Spleen (tissue), 11 donors: ENCODE results near the gene C1GALT1. TPM values are rescaled to one million over a fixed set of nuclear protein-coding genes. Genes with fewer than 3 reads are reported as not detected.

Experiments used
- DNase-seq: peaks from one replicate; pipeline ENCODE4 v3.0.0-alpha.2; 2020
- H3K27ac ChIP-seq, 8 donors: fragments of 200-600 bp; sonication (generic) in 7 of 8; 1 replicate in 4 of 8; 2 replicates in 4 of 8; pipeline versions ENCODE4 v1.5.0 to v1.8.0; 2016 to 2021; ENCODE audit warnings: inconsistent platforms in 4 of 8, mild to moderate bottlenecking in 4 of 8, moderate library complexity in 1 of 8
- H3K27me3 ChIP-seq, 7 donors: fragments of 200-600 bp; sonication (generic) in 6 of 7; replicated peaks in 1 of 7; 1 replicate in 4 of 7; 2 replicates in 3 of 7; pipeline versions ENCODE4 v1.5.0 to v1.8.0; 2016 to 2021; ENCODE audit warnings: inconsistent platforms in 3 of 7, mild to moderate bottlenecking in 1 of 7
- H3K36me3 ChIP-seq, 6 donors: fragments of 200-600 bp; sonication (generic) in 5 of 6; 1 replicate in 4 of 6; 2 replicates in 2 of 6; pipeline versions ENCODE4 v1.5.0 to v1.8.0; 2016 to 2021; ENCODE audit warnings: inconsistent platforms in 2 of 6
- H3K4me1 ChIP-seq, 6 donors: fragments of 200-600 bp; sonication (generic) in 5 of 6; 1 replicate in 3 of 6; 2 replicates in 3 of 6; pipeline versions ENCODE4 v1.5.0 to v1.8.0; 2016 to 2021; ENCODE audit warnings: inconsistent platforms in 3 of 6
- H3K4me3 ChIP-seq, 8 donors: fragments of 200-600 bp; sonication (generic) in 7 of 8; 1 replicate in 4 of 8; 2 replicates in 4 of 8; pipeline versions ENCODE4 v1.5.0 to v1.8.0; 2016 to 2021; ENCODE audit warnings: inconsistent platforms in 4 of 8, mild to moderate bottlenecking in 4 of 8, moderate library complexity in 2 of 8
- H3K9me3 ChIP-seq, 8 donors: fragments of 200-600 bp; sonication (generic) in 7 of 8; 1 replicate in 4 of 8; 2 replicates in 4 of 8; pipeline versions ENCODE4 v1.5.0 to v1.8.0; 2016 to 2021; ENCODE audit warnings: inconsistent platforms in 4 of 8
- CTCF ChIP-seq, 11 experiments: fragments of 200-600 bp in 7 of 11; fragments of 450-650 bp in 4 of 11; sonication (generic) in 4 of 11; IDR thresholded peaks in 8 of 11; conservative IDR thresholded peaks in 3 of 11; 1 replicate in 7 of 11; 2 replicates in 4 of 11; pipeline versions ENCODE4 v1.4.0 to v1.8.0; 2016 to 2021; ENCODE audit warnings: antibody characterized with exemption in 11 of 11, inconsistent platforms in 4 of 11, mild to moderate bottlenecking in 1 of 11
- POLR2A ChIP-seq, 3 donors: fragments of 450-650 bp; IDR thresholded peaks; one replicate each; pipeline ENCODE4 v1.5.1; 2017; ENCODE audit warnings: antibody characterized with exemption in 3 of 3, mild to moderate bottlenecking in 1 of 3
- POLR2AphosphoS5 ChIP-seq, 3 donors: sonication (generic); formaldehyde crosslinking; IDR thresholded peaks; one replicate each; pipeline ENCODE4 v1.5.1; 2017; ENCODE audit warnings: antibody characterized with exemption in 3 of 3
- WGBS, 5 donors: extraction: QIAGEN DNeasy Blood & Tissue Kit in 3 of 5; methylation state at CpG; one replicate each; pipeline versions ENCODE4 v1.1.5 to v1.1.7; 2013 to 2018; 5-methylcytosine and 5-hydroxymethylcytosine counted together
- intact Hi-C: fragments of 100-400 bp; cut with DNase I; formaldehyde crosslinking; loops from one replicate; pipeline ENCODE4 v1.15.0; 2023; ENCODE audit warnings: low total_unique reads
- polyA plus RNA-seq, 3 donors: library from polyadenylated mRNA; stranded (reverse); fragments of 200-250 nt; gene quantifications; one replicate each; pipeline ENCODE4 v1.2.1, GENCODE V29; 2013
- total RNA-seq, 7 donors: library from RNA; depleted of rRNA in 3 of 7; stranded (reverse); fragments of >200 nt in 3 of 7; fragmentation: NEBNext Ultra II Directional in 4 of 7; extraction: Animal tissue kit (Norgen Biotek cat#: 25700) in 4 of 7; gene quantifications; one replicate each; pipeline versions ENCODE4 v1.1.0 to v1.2.1, GENCODE V29; 2016 to 2021
- donor health status: healthy with polysubstance abuse.
- donor health status: DM: no; HTN: no; CAD: no; lungs with moderate emphysema.
- donor health status: DM: no; HTN: no; CAD: no.
- donor health status: Bipolar disorder and iron deficiency.
- donor health status: healthy.
- donor health status: DM: no; HTN: no; CAD: no.
- donor health status: DM: yes; HTN: yes; CAD: no.

C1GALT1 gene
- total and polyA plus RNA-seq, 10 donors, result 6.9 to 61.2 (median 40.0) TPM

- H3K27me3 ChIP-seq, result no peaks in the 10 kb centered on the region
- H3K4me1 ChIP-seq, result peaks cover 9 to 46% (median 14%) of the 10 kb centered on the region in 6 donors
- no peak overlapping the region for H3K4me3 ChIP-seq
- no peak for TF ChIP-seq POLR2A (IDR thresholded peaks at IDR 0.05)
- no peak for TF ChIP-seq CTCF (IDR thresholded peaks at IDR 0.05 in 8 of 11, conservative IDR thresholded peaks at IDR 0.05 in 3 of 11)
- no peak for TF ChIP-seq POLR2AphosphoS5 (IDR thresholded peaks at IDR 0.05)
- WGBS, 5 donors, result 89 to 94% (median 90%) methylated on average over 4 of the region's 4 CpGs
- peaks cover 0 to 10% (median 6%) of the 10 kb centered on the region in 8 donors for H3K9me3 ChIP-seq
- DNase-seq, result no peak
- H3K36me3 ChIP-seq, result peaks cover 0 to 19% (median 0%) of the 10 kb centered on the region in 6 donors
- intact Hi-C loops, result no loop called here
- H3K27ac ChIP-seq, result no peak overlapping the region
These were observed 26.2 kb downstream of the C1GALT1 start for GRCh38 chr7:7208520-7208919.

DNA sequence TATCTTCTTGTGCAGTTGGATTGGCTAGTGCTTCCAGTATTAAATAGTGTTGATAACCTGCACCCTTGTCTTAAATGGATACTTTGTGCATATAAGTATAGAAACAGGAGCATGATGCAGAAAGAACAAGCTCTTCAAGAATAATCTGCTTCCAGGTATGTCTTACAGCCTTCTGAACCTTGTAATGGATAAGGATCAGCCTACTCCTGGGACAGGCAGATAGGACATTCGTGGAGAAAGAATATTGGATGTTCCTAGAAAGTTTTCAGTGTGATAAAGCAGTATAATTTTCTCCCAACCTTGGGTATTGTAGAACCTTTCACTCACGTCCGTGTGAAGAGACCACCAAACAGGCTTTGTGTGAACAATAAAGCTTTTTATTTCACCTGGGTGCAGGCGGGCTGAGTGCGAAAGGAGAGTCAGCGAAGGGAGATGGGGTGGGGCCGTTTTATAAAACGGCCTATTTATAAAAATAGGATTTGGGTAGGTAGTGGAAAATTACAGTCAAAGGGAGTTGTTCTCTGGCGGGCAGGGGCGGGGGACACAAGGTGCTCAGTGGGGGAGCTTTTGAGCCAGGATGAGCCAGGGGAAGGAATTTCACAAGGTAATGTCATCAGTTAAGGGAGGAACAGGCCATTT is 27.2 kb downstream of the C1GALT1 start:
- no peak overlapping the region for H3K27ac ChIP-seq
- H3K27me3 ChIP-seq, result no peaks in the 10 kb centered on the region
- peaks cover 0 to 10% (median 6%) of the 10 kb centered on the region in 8 donors for H3K9me3 ChIP-seq
- 91 to 96% (median 93%) methylated on average over 10 of the region's 10 CpGs for WGBS, 5 donors
- no peak for TF ChIP-seq POLR2AphosphoS5 (IDR thresholded peaks at IDR 0.05)
- no peak for TF ChIP-seq CTCF (IDR thresholded peaks at IDR 0.05 in 8 of 11, conservative IDR thresholded peaks at IDR 0.05 in 3 of 11)
- TF ChIP-seq POLR2A (IDR thresholded peaks at IDR 0.05), result no peak
- intact Hi-C loops, result no loop called here
- peaks cover under 1 to 35% (median 4%) of the 10 kb centered on the region in 6 donors for H3K4me1 ChIP-seq
- no peak overlapping the region for H3K4me3 ChIP-seq
- DNase-seq, result no peak
- H3K36me3 ChIP-seq, result peaks cover 0 to 22% (median 2%) of the 10 kb centered on the region in 6 donors

GRCh38 chr7:7210475-7211237 is 28.3 kb downstream of the C1GALT1 start:
- Histone ChIP-seq H3K4me1 (peaks cover 0 to 24% (median 0%) of the 10 kb centered on the region in 6 donors), H3K9me3 (peaks cover 0 to 10% (median 6%) of the 10 kb centered on the region in 8 donors), H3K27ac (no peak overlapping the region), H3K4me3 (no peak overlapping the region), H3K27me3 (no peaks in the 10 kb centered on the region), H3K36me3 (peaks cover 0 to 34% (median 12%) of the 10 kb centered on the region in 6 donors)
- no peak for DNase-seq
- intact Hi-C loops, result no loop called here
- TF ChIP-seq CTCF (IDR thresholded peaks at IDR 0.05 in 8 of 11, conservative IDR thresholded peaks at IDR 0.05 in 3 of 11) (no peak), POLR2A (IDR thresholded peaks at IDR 0.05) (no peak), POLR2AphosphoS5 (IDR thresholded peaks at IDR 0.05) (no peak)
- 83 to 93% (median 91%) methylated on average over 12 of the region's 12 CpGs for WGBS, 5 donors

DNA sequence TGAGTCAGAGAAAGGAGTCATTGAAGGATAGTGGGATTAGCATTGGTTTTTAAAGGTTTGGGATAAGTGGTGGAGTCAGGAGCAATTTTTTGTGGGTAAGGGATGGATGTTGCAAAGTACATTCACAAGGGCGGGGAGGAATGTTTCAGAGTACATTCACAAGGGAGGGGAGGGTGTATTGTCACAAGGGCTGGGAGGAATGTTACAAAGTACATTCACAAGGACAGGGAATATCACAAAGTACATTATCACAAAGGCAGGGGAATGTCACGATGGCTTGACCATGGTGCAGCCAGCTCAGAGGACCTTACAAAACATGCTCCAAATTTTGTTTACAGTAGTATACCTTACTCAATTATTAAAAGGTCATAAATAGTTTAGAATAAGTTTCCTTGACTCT is 30.3 kb downstream of the C1GALT1 start:
- DNase-seq, result no peak
- TF ChIP-seq CTCF (IDR thresholded peaks at IDR 0.05 in 8 of 11, conservative IDR thresholded peaks at IDR 0.05 in 3 of 11), result no peak
- TF ChIP-seq POLR2A (IDR thresholded peaks at IDR 0.05), result no peak
- no peak for TF ChIP-seq POLR2AphosphoS5 (IDR thresholded peaks at IDR 0.05)
- H3K27ac ChIP-seq, result no peak overlapping the region
- no peaks in the 10 kb centered on the region for H3K9me3 ChIP-seq
- 90 to 100% (median 94%) methylated on average over 2 of the region's 2 CpGs for WGBS, 5 donors
- H3K27me3 ChIP-seq, result no peaks in the 10 kb centered on the region
- no peak overlapping the region for H3K4me3 ChIP-seq
- peaks cover 0 to 18% (median 0%) of the 10 kb centered on the region in 6 donors for H3K4me1 ChIP-seq
- intact Hi-C loops, result no loop called here
- H3K36me3 ChIP-seq, result peaks cover 0 to 50% (median 22%) of the 10 kb centered on the region in 6 donors
